Prostate gland (tissue), 2 donors: ENCODE results near the gene RGS12. TPM values are rescaled to one million over a fixed set of nuclear protein-coding genes. Genes with fewer than 3 reads are reported as not detected.

Experiments used
- DNase-seq: peaks from one replicate; pipeline ENCODE4 v3.0.0-alpha.2; 2019; ENCODE audit warnings: low spot score
- H3K27ac ChIP-seq, 2 donors: fragments of 200-600 bp; sonication (generic); 2 replicates each; pipeline ENCODE4 v1.5.1; 2017 to 2019
- H3K27me3 ChIP-seq: fragments of 200-600 bp; sonication (generic); replicated peaks from 2 replicates; pipeline ENCODE4 v1.5.1; 2019; ENCODE audit not compliant: insufficient read depth
- H3K36me3 ChIP-seq, 2 donors: fragments of 200-600 bp; sonication (generic); 1 replicate in 1 of 2; 2 replicates in 1 of 2; pipeline versions ENCODE4 v1.5.1 to v1.8.1; 2017 to 2019
- H3K4me1 ChIP-seq: fragments of 200-600 bp; sonication (generic); replicated peaks from 2 replicates; pipeline ENCODE4 v1.5.1; 2019
- H3K4me3 ChIP-seq, 2 donors: fragments of 200-600 bp; sonication (generic); 2 replicates each; pipeline ENCODE4 v1.5.1; 2017 to 2019
- H3K9me3 ChIP-seq: fragments of 200-600 bp; sonication (generic); 2 replicates; pipeline ENCODE4 v1.5.1; 2017
- POLR2A ChIP-seq: fragments of 450-650 bp; IDR thresholded peaks from one replicate; pipeline ENCODE4 v1.6.1; 2016; ENCODE audit warnings: antibody characterized with exemption, mild to moderate bottlenecking
- POLR2AphosphoS5 ChIP-seq: sonication (generic); formaldehyde crosslinking; IDR thresholded peaks from one replicate; pipeline ENCODE4 v1.6.1; 2017; ENCODE audit warnings: antibody characterized with exemption
- WGBS: methylation state at CpG from one replicate; pipeline ENCODE4 v1.1.5; 2018; 5-methylcytosine and 5-hydroxymethylcytosine counted together
- intact Hi-C: fragments of 100-400 bp; cut with DNase I; formaldehyde crosslinking; loops from one replicate; pipeline ENCODE4 v1.14.2; 2022
- total RNA-seq, 2 donors: library from RNA; depleted of rRNA; stranded (reverse); fragments of >200 nt; gene quantifications; one replicate each; pipeline ENCODE4 v1.1.0, GENCODE V29; 2016
- TF ChIP-seq, protein P1 (sequence below), 4 experiments: fragments of 200-600 bp in 2 of 4; fragments of 450-650 bp in 2 of 4; sonication (generic) in 2 of 4; IDR thresholded peaks; 1 replicate in 3 of 4; 2 replicates in 1 of 4; pipeline ENCODE4 v1.5.1; 2016 to 2019; ENCODE audit warnings: antibody characterized with exemption in 4 of 4, mild to moderate bottlenecking in 2 of 4, moderate library complexity in 2 of 4

The RGS12 gene
- total RNA-seq, 2 donors from 2014 or later = 33.7 to 36.5 TPM

GRCh38 chr4:3324093-3324815 is 31.4 kb downstream of the RGS12 start:
- 91% methylated on average over 18 of the region's 18 CpGs for WGBS
- no peak for TF ChIP-seq POLR2AphosphoS5

DNA sequence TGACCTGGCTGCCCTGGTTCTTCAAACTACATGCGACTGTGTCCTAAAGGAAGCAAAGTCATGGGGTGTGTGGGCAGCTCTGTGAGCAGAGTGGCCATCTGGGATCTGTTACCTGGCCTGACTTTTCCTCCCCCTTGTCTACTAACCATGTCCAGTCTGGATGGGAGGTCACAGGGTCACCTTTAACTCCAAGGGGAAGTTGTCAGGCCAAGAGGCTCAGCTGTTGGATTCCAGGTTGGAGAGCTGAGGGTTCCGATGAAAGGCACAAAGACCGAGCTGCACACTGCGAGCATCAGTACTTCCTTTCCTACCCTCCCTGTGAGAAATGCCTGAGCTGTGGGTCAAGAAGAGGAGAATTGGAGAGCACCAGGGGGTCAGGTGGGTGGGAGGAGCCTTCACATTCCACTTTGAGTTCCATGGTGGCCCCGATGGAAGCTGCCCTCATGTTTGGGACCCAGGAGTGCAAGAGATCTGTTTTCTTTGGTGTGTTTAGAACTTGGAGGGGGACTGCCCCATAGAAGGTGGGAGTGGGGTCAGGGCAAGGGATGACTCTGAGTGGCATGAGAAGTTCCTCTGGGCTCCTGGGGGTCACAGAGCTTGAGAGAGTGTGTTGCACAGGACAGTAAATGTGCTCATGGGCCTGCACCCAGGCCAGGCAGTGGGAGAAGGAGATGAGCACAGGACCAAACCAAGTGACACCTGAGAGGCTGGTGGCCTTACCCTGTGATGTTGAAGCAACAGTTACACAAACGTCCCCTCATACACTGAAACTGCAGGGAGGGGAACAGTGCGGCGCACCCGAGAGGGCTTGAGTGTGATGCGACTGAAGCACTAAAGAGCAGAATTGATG is 36.2 kb downstream of the RGS12 start:
- no peak for DNase-seq
- 95% methylated on average over 10 of the region's 10 CpGs for WGBS
- H3K36me3 ChIP-seq = no peaks in the 10 kb centered on the region
- H3K4me1 ChIP-seq = no peaks in the 10 kb centered on the region
- H3K27me3 ChIP-seq = no peaks in the 10 kb centered on the region
- no peak overlapping the region for H3K27ac ChIP-seq
- H3K9me3 ChIP-seq = no peaks in the 10 kb centered on the region
- no peak overlapping the region for H3K4me3 ChIP-seq
- intact Hi-C loops = no loop called here
- TF ChIP-seq, protein P1, sequence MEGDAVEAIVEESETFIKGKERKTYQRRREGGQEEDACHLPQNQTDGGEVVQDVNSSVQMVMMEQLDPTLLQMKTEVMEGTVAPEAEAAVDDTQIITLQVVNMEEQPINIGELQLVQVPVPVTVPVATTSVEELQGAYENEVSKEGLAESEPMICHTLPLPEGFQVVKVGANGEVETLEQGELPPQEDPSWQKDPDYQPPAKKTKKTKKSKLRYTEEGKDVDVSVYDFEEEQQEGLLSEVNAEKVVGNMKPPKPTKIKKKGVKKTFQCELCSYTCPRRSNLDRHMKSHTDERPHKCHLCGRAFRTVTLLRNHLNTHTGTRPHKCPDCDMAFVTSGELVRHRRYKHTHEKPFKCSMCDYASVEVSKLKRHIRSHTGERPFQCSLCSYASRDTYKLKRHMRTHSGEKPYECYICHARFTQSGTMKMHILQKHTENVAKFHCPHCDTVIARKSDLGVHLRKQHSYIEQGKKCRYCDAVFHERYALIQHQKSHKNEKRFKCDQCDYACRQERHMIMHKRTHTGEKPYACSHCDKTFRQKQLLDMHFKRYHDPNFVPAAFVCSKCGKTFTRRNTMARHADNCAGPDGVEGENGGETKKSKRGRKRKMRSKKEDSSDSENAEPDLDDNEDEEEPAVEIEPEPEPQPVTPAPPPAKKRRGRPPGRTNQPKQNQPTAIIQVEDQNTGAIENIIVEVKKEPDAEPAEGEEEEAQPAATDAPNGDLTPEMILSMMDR (IDR thresholded peaks at IDR 0.05) = no peak
- TF ChIP-seq POLR2A (no peak), POLR2AphosphoS5 (no peak)

More at GRCh38 chr4:3324093-3324815, 31.4 kb downstream of the RGS12 start:
- H3K9me3 ChIP-seq = no peaks in the 10 kb centered on the region
- no peaks in the 10 kb centered on the region for H3K36me3 ChIP-seq
- no peaks in the 10 kb centered on the region for H3K27me3 ChIP-seq
- H3K4me3 ChIP-seq = no peak overlapping the region
- DNase-seq = no peak
- intact Hi-C loops = no loop called here
- H3K4me1 ChIP-seq = no peaks in the 10 kb centered on the region
- H3K27ac ChIP-seq = no peak overlapping the region

DNA sequence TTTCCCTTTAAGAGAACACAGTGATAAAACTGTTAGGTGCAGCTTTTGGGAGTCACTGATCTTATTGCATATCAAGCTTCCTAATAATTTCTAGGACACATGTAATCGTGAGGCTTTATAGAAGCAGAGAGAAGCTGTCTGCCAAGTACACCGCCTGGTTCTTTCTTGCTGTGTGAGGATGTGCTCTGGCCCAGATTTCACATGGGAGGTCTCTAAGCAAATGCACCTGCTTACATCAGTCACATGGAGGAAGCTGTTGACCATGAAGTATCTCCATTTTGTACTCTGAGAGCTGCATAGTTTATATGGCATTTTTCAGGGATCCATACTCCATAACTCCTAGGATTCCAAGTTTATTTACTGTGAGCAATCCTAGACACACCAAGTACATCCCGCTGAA is 37.1 kb downstream of the RGS12 start:
- TF ChIP-seq POLR2AphosphoS5 (no peak), POLR2A (no peak)
- TF ChIP-seq, protein P1 (IDR thresholded peaks at IDR 0.05) = no peak
- no peak for DNase-seq
- Histone ChIP-seq H3K4me3 (no peak overlapping the region), H3K4me1 (no peaks in the 10 kb centered on the region), H3K36me3 (no peaks in the 10 kb centered on the region), H3K9me3 (no peaks in the 10 kb centered on the region), H3K27me3 (no peaks in the 10 kb centered on the region), H3K27ac (no peak overlapping the region)
- intact Hi-C loops = no loop called here
- 55% methylated on average over 3 of the region's 3 CpGs for WGBS

DNA sequence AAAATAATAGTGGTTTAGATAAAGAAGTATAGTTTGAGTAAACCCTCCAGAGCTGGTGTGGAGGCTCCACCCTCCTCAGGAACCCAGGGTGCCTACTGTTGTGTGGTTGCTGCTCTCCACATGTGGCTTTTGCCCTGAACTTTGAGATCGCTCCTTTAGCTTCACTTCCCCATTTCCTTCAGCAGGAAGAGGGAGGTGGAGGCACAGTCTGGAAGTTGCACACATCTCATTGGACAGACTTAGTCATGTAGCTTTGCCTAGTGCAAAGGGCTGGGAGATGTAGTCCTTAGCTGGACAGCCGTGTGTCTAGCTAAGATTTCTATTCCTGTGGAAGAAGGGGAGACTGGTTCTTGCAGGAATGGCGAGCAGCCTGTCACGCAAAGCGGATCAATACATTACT is 37.9 kb downstream of the RGS12 start:
- WGBS = 93% methylated on average over 5 of the region's 5 CpGs
- TF ChIP-seq, protein P1 (IDR thresholded peaks at IDR 0.05) = no peak
- TF ChIP-seq POLR2A (no peak), POLR2AphosphoS5 (no peak)
- H3K4me1 ChIP-seq = no peaks in the 10 kb centered on the region
- DNase-seq = no peak
- no peak overlapping the region for H3K27ac ChIP-seq
- H3K9me3 ChIP-seq = no peaks in the 10 kb centered on the region
- H3K4me3 ChIP-seq = no peak overlapping the region
- intact Hi-C loops = no loop called here
- no peaks in the 10 kb centered on the region for H3K27me3 ChIP-seq
- H3K36me3 ChIP-seq = no peaks in the 10 kb centered on the region

- 79% methylated on average over 23 of the region's 23 CpGs for WGBS
- Histone ChIP-seq H3K4me3 (no peak overlapping the region), H3K27ac (no peak overlapping the region), H3K4me1 (no peaks in the 10 kb centered on the region), H3K9me3 (no peaks in the 10 kb centered on the region), H3K27me3 (no peaks in the 10 kb centered on the region), H3K36me3 (no peaks in the 10 kb centered on the region)
- no peak for TF ChIP-seq POLR2AphosphoS5
- no peak for TF ChIP-seq POLR2A
- TF ChIP-seq, protein P1 (IDR thresholded peaks at IDR 0.05) = no peak
- intact Hi-C loops = no loop called here
- no peak for DNase-seq
These were observed 38.9 kb downstream of the RGS12 start for GRCh38 chr4:3331511-3332394.
